Mononuclear cell (primary cell): ENCODE measurements around the gene SLC24A3. TPM values are rescaled to one million over a fixed set of nuclear protein-coding genes. Genes with fewer than 3 reads are reported as not detected.

Experiments used
- H3K27me3 ChIP-seq: 2 replicates; pipeline ENCODE4 v1.6.0; 2011; ENCODE audit warnings: low read length, control low read depth; ENCODE audit not compliant: insufficient read depth
- H3K4me1 ChIP-seq: 2 replicates; pipeline ENCODE4 v1.5.1; 2011; ENCODE audit warnings: mild to moderate bottlenecking, low read length, control low read depth; ENCODE audit not compliant: insufficient read depth
- H3K4me3 ChIP-seq: 2 replicates; pipeline ENCODE4 v1.5.1; 2011; ENCODE audit warnings: mild to moderate bottlenecking, low read length, moderate library complexity
- H3K9me3 ChIP-seq: 2 replicates; pipeline ENCODE4 v1.5.1; 2011; ENCODE audit warnings: low read depth, mild to moderate bottlenecking, control low read depth, low read length
- total RNA-seq: library from RNA; depleted of rRNA; stranded (reverse); fragments of >200 nt; gene quantifications from one replicate; pipeline ENCODE4 v1.2.3, GENCODE V29; 2012

SLC24A3 gene
- total RNA-seq, 1 donor: 1.0 TPM

DNA sequence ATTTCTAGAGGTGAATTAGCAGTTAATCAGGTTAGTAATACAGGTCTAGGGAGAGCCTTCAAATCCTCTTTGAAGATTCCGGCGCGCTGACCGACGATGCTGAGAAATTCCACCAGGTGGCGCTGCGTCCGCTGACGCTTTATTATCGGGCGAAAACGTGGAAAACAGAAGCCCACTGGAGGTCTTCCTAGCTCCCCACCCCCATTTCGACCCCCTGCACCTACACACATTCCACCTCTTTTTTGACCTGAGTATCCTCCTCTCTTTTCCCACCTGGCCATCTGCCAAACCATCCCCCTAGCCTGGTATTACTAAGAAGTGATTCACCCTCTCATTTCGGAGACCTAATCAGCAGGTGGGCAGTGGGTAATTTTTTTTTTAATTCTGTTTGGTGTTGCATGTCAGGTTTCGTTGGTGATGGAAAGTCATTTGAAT lies 480.3 kb downstream of the SLC24A3 start:
- H3K4me3 ChIP-seq: no peak overlapping the region
- no peaks in the 10 kb centered on the region for H3K9me3 ChIP-seq
- H3K27me3 ChIP-seq: no peaks in the 10 kb centered on the region
- peaks cover 20% of the 10 kb centered on the region for H3K4me1 ChIP-seq

DNA sequence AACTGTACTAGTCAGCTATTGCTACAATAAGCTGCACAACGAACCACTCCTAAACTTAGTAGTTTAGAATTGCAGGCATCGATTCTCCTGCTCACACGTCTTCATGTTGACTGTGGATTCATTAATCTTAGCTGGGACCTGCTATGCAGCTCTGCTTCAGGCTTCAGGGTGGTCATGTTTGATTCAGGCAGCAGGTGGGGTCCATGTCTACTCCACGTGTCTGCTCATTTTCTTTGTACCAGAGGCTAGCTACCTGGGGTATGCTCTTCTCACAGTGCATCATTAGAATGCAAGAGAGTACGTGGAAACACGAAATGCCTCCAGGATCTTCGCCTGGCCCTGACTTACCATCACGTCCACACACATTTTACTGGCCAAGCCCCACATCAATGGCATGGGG lies 481.1 kb downstream of the SLC24A3 start:
- Histone ChIP-seq H3K4me3 (no peak overlapping the region), H3K4me1 (peaks cover 20% of the 10 kb centered on the region), H3K27me3 (no peaks in the 10 kb centered on the region), H3K9me3 (no peaks in the 10 kb centered on the region)

- Histone ChIP-seq H3K27me3 (no peaks in the 10 kb centered on the region), H3K9me3 (no peaks in the 10 kb centered on the region), H3K4me1 (peaks cover 20% of the 10 kb centered on the region), H3K4me3 (no peak overlapping the region)
Measured at GRCh38 chr20:19695081-19695480, 482.6 kb downstream of the SLC24A3 start.

DNA sequence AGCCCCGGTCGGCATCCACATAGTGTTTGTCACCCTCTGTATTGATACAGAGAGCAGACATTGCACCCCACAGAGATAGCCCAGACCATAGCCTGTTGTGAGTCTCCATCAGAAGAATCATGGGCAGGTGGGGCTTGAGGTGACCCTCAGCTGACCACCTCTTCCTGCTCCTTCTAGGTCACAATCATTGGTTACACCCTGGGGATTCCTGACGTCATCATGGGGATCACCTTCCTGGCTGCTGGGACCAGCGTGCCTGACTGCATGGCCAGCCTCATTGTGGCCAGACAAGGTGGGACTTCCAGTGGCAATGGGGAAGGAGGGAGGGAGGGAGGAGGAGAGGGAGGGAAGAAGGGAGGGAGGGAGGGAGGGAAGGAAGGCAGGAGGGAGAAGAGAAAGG lies 484.2 kb downstream of the SLC24A3 start:
- Histone ChIP-seq H3K4me1 (peaks cover 27% of the 10 kb centered on the region), H3K9me3 (no peaks in the 10 kb centered on the region), H3K27me3 (no peaks in the 10 kb centered on the region), H3K4me3 (no peak overlapping the region)

- Histone ChIP-seq H3K9me3 (no peaks in the 10 kb centered on the region), H3K27me3 (no peaks in the 10 kb centered on the region), H3K4me3 (no peak overlapping the region), H3K4me1 (peaks cover 31% of the 10 kb centered on the region)
Measured at GRCh38 chr20:19697415-19697814, 485.0 kb downstream of the SLC24A3 start.

- peaks cover 27% of the 10 kb centered on the region for H3K4me1 ChIP-seq
- no peak overlapping the region for H3K4me3 ChIP-seq
- no peaks in the 10 kb centered on the region for H3K27me3 ChIP-seq
- H3K9me3 ChIP-seq: no peaks in the 10 kb centered on the region
Measured at GRCh38 chr20:19699180-19699971, 486.9 kb downstream of the SLC24A3 start.

DNA sequence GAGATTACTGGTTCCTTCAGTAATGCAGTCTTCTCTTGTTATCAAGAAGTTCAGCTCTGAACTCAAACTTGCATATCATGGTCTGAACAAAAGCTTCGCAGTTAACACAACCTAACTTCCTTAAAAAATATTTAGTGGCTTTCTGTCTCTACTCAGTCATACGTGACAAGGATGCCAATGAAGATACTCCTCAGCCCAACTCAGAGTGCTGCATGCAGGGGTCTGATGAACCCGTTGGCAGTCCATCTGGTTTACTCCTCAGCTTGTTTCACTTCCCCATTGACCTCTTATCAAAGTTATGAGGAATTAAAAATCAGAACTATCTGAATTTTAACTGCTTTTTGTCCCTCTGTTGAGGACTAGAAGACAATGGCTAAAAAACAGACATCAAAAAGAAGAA lies 489.0 kb downstream of the SLC24A3 start:
- H3K4me3 ChIP-seq: no peak overlapping the region
- peaks cover 22% of the 10 kb centered on the region for H3K4me1 ChIP-seq
- no peaks in the 10 kb centered on the region for H3K9me3 ChIP-seq
- no peaks in the 10 kb centered on the region for H3K27me3 ChIP-seq

- no peak overlapping the region for H3K4me3 ChIP-seq
- H3K27me3 ChIP-seq: no peaks in the 10 kb centered on the region
- H3K4me1 ChIP-seq: peaks cover 25% of the 10 kb centered on the region
- no peaks in the 10 kb centered on the region for H3K9me3 ChIP-seq
Measured at GRCh38 chr20:19706463-19706862, 494.0 kb downstream of the SLC24A3 start.

DNA sequence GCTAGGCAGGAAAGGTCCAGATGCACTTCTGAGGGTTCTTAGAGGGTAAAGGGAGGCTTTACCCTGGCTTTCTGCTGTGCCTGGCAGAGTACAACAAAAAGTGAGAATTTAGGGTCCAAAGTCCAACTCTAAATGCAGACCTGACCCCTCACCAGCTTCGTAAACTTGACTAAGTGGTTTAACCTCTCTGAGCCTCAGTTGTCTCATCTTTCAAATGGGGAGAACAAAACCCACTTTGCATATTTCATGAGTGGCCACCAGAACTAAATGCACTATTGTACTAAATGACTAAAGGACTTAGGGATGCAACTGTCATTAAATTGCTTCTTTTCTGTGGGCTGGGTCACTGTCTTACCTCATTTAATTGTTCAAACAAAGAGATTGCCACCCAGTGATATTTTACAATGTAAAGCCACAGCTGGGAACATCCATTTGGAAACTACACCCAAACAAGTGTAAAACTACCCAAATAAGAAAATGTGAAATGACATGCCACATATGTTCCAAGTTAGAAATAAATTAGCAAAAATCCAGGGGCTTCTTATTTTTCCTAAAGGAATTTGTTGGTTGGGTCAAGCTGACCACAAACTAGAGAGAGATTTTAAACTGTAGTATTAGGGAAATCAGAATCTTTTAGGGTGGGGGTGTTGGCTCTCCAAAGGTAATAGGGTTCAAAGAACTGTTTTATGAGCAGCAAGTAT lies 497.3 kb downstream of the SLC24A3 start:
- no peaks in the 10 kb centered on the region for H3K9me3 ChIP-seq
- H3K4me3 ChIP-seq: no peak overlapping the region
- H3K4me1 ChIP-seq: peaks cover 20% of the 10 kb centered on the region
- H3K27me3 ChIP-seq: no peaks in the 10 kb centered on the region

DNA sequence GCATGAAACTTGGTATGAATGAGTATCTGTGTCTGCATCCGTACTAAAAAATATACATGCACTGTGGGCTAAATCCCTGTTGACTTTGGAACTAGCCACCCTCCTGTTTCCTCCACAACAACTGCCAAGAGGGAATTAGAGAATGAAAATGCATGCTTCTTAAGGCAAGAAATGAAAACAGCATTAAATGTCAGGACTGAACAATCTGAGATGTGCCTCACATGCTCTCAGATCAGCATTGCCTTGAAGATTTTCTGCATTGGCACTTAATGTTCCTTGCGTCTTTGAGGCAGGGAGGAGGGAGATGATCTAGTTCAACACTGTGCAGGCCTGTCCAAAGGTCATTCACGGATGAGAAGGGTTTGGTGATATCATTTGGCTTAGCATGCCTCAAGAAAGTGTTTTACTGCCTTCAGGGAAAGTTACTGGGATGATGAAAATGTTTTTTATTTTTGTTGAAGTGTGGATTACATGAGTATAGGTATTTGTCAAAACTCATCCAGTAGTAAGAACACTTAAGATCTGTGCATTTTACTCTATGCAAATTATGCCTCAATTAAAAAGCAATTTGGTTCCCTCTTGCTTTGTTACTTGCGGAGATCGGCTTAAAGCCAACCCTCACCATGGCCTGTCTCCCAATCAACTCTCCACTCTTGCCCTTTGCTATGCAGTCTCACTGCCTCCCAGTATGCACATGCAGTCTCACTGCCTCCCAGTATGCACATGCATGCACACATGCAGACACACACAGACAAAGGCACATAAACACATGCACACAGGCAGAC lies 498.1 kb downstream of the SLC24A3 start:
- Histone ChIP-seq H3K27me3 (no peaks in the 10 kb centered on the region), H3K4me3 (no peak overlapping the region), H3K4me1 (peaks cover 18% of the 10 kb centered on the region), H3K9me3 (no peaks in the 10 kb centered on the region)

DNA sequence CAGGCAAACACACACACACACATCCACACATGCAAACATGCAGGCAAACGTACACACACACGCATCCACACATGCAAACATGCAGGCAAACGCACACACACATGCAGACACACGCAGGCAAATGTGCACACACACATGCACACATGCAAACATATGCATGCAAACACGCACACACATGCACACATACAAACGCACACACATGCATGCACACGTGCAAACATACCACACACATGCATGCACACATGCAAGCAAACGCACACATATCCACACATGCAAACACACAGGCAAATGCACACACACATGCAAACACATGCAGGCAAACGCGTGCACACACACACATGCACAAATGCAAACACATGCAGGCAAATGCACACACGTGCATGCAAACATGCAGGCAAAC lies 498.7 kb downstream of the SLC24A3 start:
- Histone ChIP-seq H3K4me3 (no peak overlapping the region), H3K9me3 (no peaks in the 10 kb centered on the region), H3K4me1 (peaks cover 12% of the 10 kb centered on the region), H3K27me3 (no peaks in the 10 kb centered on the region)

GRCh38 chr20:19712721-19713260 lies 500.3 kb downstream of the SLC24A3 start:
- no peaks in the 10 kb centered on the region for H3K9me3 ChIP-seq

DNA sequence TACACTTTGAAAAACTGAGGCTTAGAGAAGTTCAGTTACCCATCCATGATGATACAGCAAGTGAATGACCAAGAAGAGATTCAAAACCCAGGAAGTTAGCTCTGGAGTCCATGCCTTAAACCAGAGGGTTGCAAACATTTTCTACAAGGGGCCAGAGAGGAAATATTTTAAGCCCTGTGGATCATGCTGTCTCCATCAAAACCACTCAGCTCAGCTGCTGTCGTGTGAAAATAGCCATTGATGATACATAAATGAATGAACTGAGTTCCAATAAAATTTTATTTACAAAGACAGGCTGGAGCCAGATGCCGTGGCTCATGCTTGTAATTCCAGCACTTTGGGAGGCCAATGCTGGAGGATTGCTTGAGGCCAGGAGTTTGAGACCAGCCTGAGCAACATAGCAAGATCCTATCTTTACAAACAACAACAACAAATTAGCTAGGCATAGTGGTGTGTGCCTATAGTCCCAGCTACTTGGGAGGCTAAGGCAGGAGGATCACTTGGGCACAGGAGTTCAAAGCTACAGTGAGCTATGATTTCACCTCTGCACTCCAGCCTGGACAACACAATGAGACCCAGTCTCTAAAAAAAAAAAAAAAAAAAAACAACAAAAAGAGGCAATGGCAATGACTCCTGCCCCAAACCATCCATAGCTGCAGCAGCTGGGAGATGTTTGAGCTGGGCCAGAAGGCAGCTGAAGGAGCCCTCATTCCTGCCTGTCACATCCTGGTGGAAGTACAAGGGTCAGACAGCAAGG lies 501.6 kb downstream of the SLC24A3 start:
- H3K4me3 ChIP-seq: no peak overlapping the region
- no peaks in the 10 kb centered on the region for H3K27me3 ChIP-seq
- no peaks in the 10 kb centered on the region for H3K4me1 ChIP-seq
- H3K9me3 ChIP-seq: no peaks in the 10 kb centered on the region

More at GRCh38 chr20:19712721-19713260, 500.3 kb downstream of the SLC24A3 start:
- no peak overlapping the region for H3K4me3 ChIP-seq
- H3K27me3 ChIP-seq: no peaks in the 10 kb centered on the region
- no peaks in the 10 kb centered on the region for H3K4me1 ChIP-seq

GRCh38 chr20:19714579-19714840 lies 502.1 kb downstream of the SLC24A3 start:
- Histone ChIP-seq H3K9me3 (no peaks in the 10 kb centered on the region), H3K4me3 (no peak overlapping the region), H3K27me3 (no peaks in the 10 kb centered on the region), H3K4me1 (no peaks in the 10 kb centered on the region)
